Testis (tissue), 3 donors: Measurements from ENCODE around the gene ZBTB43. TPM values are rescaled to one million over a fixed set of nuclear protein-coding genes. Genes with fewer than 3 reads are reported as not detected.

Experiments
- DNase-seq: peaks from one replicate; pipeline ENCODE4 v3.0.0-alpha.2; 2019
- H3K27ac ChIP-seq, 2 donors: fragments of 200-600 bp; sonication (generic); one replicate each; pipeline ENCODE4 v1.5.1; 2019
- H3K27me3 ChIP-seq: fragments of 200-600 bp; sonication (generic); one replicate; pipeline ENCODE4 v1.5.1; 2019
- H3K36me3 ChIP-seq: fragments of 200-600 bp; sonication (generic); one replicate; pipeline ENCODE4 v1.5.1; 2017; ENCODE audit warnings: low read depth; ENCODE audit errors: missing control alignments
- H3K4me1 ChIP-seq: fragments of 200-600 bp; sonication (generic); one replicate; pipeline ENCODE4 v1.5.1; 2019
- H3K4me3 ChIP-seq, 2 donors: fragments of 200-600 bp; sonication (generic); one replicate each; pipeline ENCODE4 v1.5.1; 2017 to 2019
- H3K9me3 ChIP-seq: fragments of 200-600 bp; sonication (generic); one replicate; pipeline ENCODE4 v1.5.1; 2017
- CTCF ChIP-seq, 3 experiments: fragments of 450-650 bp in 2 of 3; fragments of 200-600 bp in 1 of 3; sonication (generic) in 1 of 3; IDR thresholded peaks; one replicate each; pipeline ENCODE4 v1.5.1; 2016 to 2019; ENCODE audit warnings: antibody characterized with exemption in 3 of 3, mild to moderate bottlenecking in 2 of 3, moderate library complexity in 1 of 3
- POLR2A ChIP-seq: fragments of 450-650 bp; IDR thresholded peaks from one replicate; pipeline ENCODE4 v1.6.1; 2017; ENCODE audit warnings: antibody characterized with exemption, mild to moderate bottlenecking, moderate library complexity
- WGBS, 2 donors: methylation state at CpG; one replicate each; pipeline ENCODE4 v1.1.5; 2018; 5-methylcytosine and 5-hydroxymethylcytosine counted together
- intact Hi-C: fragments of 100-400 bp; cut with DNase I; formaldehyde crosslinking; loops from one replicate; pipeline ENCODE4 v1.15.1; 2023; ENCODE audit warnings: low total_unique reads
- polyA plus RNA-seq: library from polyadenylated mRNA; stranded (reverse); fragments of 350-450 nt; fragmentation: Illumina TruSeq; extraction: RNeasy Lipid Tissue Mini Kit (QIAGEN cat#74804); gene quantifications from one replicate; pipeline ENCODE4 v1.2.3, GENCODE V29; 2014; ENCODE audit warnings: low read depth, low replicate concordance; ENCODE audit not compliant: insufficient read depth
- total RNA-seq, 2 donors: library from RNA; depleted of rRNA; stranded (reverse); fragments of >200 nt; gene quantifications; one replicate each; pipeline ENCODE4 v1.2.3, GENCODE V29; 2016

Gene ZBTB43
- total and polyA plus RNA-seq, 3 donors from 2014 or later = 32.7 to 40.6 (median 40.3) TPM

- no peaks in the 10 kb centered on the region for H3K27me3 ChIP-seq
- H3K36me3 ChIP-seq = no peaks in the 10 kb centered on the region
- H3K4me3 ChIP-seq = no peak overlapping the region
- H3K9me3 ChIP-seq = no peaks in the 10 kb centered on the region
- TF ChIP-seq POLR2A (no peak), CTCF (IDR thresholded peaks at IDR 0.05) (no peak)
- no peak for DNase-seq
- intact Hi-C loops = no loop called here
- no peak overlapping the region for H3K27ac ChIP-seq
- 82 to 89% methylated on average over 8 of the region's 8 CpGs for WGBS, 2 donors
- H3K4me1 ChIP-seq = peaks cover 12% of the 10 kb centered on the region
Observed at GRCh38 chr9:126802318-126803059, 2.4 kb upstream of the ZBTB43 start.

GRCh38 chr9:126804198-126804695 lies 593 bp upstream of the ZBTB43 start:
- DNase-seq = no peak
- peak overlapping the region; percentile 77 to 93 for H3K4me3 ChIP-seq
- TF ChIP-seq POLR2A (no peak), CTCF (IDR thresholded peaks at IDR 0.05) (no peak)
- intact Hi-C loops = no loop called here
- no peaks in the 10 kb centered on the region for H3K36me3 ChIP-seq
- peaks cover 12% of the 10 kb centered on the region for H3K4me1 ChIP-seq
- H3K27ac ChIP-seq = peak overlapping the region; percentile 70 to 83
- H3K9me3 ChIP-seq = no peaks in the 10 kb centered on the region
- WGBS, 2 donors = 49 to 59% methylated on average over 16 of the region's 16 CpGs
- H3K27me3 ChIP-seq = no peaks in the 10 kb centered on the region

DNA sequence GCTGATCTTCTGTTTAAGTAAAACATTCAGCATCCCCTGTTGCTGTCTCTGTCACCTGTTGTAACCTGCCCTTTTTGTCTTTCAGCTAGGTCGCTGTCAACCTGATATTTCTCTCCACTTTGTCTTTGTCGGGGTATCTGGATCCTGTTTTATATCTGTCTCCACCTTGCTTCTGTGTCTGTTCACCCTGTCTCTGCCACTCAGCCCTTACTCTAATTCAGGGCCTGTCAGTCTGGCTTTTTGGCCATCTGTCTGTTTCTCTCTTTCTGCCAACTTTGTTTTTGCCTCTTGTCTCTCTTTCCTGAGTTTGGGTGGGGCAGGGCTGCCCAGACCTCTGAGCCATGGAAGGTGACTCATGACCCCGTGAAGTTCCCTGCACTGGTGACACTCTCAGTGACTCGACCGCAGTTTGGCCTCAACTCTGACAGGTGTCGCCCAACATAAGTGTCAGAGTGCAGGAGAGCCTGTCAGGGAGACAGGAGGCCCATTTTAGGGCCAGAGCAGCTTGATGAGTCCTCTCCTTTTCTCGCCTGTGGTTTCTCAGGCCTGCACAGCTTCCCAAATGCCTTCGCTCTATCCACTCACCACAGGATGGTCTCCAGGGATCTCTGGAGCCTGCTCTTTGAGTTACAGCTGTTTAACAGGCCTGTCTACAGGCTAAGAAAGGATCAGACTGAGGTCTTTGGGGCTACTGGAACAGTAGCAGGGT lies 868 bp downstream of the ZBTB43 start:
- WGBS, 2 donors = 10 to 16% methylated on average over 8 of the region's 8 CpGs
- TF ChIP-seq POLR2A = no peak
- TF ChIP-seq CTCF (IDR thresholded peaks at IDR 0.05) = no peak
- intact Hi-C loops = no loop called here
- no peaks in the 10 kb centered on the region for H3K9me3 ChIP-seq
- H3K27me3 ChIP-seq = no peaks in the 10 kb centered on the region
- H3K36me3 ChIP-seq = no peaks in the 10 kb centered on the region
- H3K4me3 ChIP-seq = peak overlapping the region; percentile 77 to 93
- H3K4me1 ChIP-seq = peaks cover 12% of the 10 kb centered on the region
- peak; percentile 59 for DNase-seq
- H3K27ac ChIP-seq = peak overlapping the region; percentile 70 to 83

DNA sequence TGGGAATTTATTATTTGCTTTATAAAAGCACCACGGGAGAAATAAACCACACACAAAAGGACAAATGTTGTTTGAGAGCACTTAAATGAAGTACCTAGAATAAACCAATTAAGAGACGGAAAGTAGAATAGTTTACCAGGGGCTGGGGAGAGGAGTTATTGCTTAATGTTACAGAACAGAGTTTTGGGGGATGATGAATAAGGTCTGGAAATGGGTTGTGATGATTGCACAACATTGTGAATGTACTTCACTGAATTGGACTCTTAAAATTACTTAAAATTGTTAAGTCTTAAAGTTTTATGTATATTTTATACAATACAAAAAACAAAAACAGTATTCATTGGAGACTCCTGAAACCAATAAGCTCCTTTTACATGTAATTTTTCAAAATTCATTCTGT lies 1.5 kb downstream of the ZBTB43 start:
- H3K4me3 ChIP-seq = peak overlapping the region in 1 of 2 donors; percentile 93
- H3K27ac ChIP-seq = peak overlapping the region; percentile 45 to 70
- H3K36me3 ChIP-seq = no peaks in the 10 kb centered on the region
- TF ChIP-seq POLR2A = no peak
- TF ChIP-seq CTCF (IDR thresholded peaks at IDR 0.05) = no peak
- H3K9me3 ChIP-seq = no peaks in the 10 kb centered on the region
- DNase-seq = no peak
- H3K4me1 ChIP-seq = peaks cover 12% of the 10 kb centered on the region
- 42 to 52% methylated on average over 2 of the region's 2 CpGs for WGBS, 2 donors
- H3K27me3 ChIP-seq = no peaks in the 10 kb centered on the region
- intact Hi-C loops = no loop called here
